HG02623 (cell line): Measurements from ENCODE around the gene RNASE3.
"Not testable (repeated sequence)": the region's sequence is repeated elsewhere in the genome, so short reads cannot be mapped to it uniquely, and the experiment has no call there.

Experiments
- ATAC-seq: cut with Tn5 transposase; IDR thresholded peaks from one replicate; pipeline ENCODE4 v1.9.1; 2021; ENCODE audit warnings: moderate library complexity; ENCODE audit not compliant: unreplicated experiment

Gene RNASE3

DNA sequence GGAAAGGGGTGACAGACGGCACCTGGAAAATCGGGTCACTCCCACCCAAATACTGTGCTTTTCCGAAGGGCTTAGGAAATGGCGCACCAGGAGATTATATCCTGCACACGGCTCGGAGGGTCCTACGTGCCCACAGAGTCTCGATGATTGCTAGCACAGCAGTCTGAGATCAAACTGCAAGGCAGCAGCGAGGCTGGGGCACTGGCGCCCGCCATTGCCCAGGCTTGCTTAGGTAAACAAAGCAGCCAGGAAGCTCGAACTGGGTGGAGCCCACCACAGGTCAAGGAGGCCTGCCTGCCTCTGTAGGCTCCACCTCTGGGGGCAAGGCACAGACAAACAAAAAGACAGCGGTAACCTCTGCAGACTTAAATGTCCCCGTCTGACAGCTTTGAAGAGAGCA is 19.6 kb downstream of the RNASE3 start:
- not testable (repeated sequence) for ATAC-seq

DNA sequence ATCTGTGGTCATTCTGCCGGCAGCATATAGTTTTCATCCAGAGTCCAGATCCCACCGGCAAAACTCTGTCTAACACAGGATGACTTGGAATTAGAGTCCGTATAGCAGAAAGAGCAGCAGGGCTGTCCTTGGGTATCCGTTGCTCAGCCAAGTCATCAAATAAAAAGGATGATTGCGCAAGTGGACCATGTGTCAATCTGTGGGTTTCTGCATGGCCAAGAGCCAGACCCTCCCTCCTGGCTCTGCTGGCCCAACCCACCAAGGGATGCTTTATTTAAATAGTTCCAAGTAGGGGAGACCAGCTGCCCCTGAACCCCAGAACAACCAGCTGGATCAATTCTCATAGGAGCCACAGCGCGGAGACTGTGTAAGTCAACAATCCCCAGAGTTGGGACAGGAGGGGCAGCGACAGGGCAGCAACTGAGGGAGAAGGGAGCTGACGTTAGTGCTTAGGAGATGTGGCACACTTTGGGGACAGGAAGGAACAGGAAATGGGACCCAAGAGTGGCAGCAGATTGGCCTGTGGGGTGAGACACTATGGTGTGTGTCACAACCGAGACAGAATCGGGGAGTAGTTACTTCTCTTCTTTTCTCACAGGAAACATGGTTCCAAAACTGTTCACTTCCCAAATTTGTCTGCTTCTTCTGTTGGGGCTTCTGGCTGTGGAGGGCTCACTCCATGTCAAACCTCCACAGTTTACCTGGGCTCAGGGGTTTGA is 28.0 kb downstream of the RNASE3 start:
- not testable (repeated sequence) for ATAC-seq

DNA sequence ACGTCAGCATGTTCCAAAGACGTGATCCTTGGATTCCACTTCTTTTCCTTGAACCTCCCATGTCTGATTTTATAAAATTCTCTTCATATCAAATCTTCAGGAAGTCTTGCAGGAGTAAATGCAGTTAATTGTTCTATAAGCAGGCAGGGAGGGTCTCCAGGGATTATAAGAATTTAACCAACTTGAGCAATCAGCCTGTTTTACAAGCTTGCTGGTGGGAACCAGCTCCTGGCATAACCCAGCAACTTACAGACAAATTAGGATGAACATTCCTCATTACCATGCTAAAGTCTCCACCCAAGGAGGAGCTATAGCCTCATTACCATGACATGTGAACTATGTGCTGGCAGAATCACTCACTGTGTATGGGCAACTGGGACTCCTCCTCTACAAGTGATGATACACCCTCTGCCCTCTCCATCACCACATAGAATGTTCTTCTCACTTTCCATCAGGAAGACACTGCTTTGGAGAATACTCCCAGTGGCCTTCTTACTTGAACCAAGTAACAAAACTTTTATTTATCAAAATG is 32.6 kb downstream of the RNASE3 start:
- ATAC-seq: not testable (repeated sequence)

DNA sequence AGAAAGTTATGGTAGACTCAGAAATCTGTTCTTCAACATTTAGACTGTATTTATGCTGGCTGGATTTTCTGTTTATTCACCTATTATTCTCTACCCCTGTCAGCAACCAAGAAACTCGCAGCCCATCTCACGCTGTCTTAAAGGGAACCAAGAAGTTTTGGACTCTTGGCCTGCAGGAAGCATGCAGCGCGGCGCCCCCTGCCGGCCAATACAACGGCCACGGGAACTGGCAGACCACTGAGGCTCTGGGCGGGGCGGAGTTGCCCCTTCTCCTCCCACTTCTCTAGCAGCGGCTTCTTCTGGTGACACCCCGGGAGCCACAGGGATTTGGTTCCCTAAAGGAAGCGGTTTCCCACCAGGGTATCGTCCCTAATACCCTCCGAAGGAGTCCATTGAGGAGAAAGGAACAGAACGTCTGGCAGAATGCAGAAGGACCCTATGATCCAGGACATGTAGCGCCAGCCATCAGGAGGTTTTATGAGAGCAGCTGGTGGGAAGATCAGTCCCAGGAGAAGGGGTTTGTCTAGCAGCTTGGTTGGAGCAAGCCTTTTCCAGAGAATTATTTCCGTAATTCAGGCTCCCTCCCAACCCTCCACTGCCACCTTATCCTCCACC is 43.1 kb downstream of the RNASE3 start:
- ATAC-seq: no peak

DNA sequence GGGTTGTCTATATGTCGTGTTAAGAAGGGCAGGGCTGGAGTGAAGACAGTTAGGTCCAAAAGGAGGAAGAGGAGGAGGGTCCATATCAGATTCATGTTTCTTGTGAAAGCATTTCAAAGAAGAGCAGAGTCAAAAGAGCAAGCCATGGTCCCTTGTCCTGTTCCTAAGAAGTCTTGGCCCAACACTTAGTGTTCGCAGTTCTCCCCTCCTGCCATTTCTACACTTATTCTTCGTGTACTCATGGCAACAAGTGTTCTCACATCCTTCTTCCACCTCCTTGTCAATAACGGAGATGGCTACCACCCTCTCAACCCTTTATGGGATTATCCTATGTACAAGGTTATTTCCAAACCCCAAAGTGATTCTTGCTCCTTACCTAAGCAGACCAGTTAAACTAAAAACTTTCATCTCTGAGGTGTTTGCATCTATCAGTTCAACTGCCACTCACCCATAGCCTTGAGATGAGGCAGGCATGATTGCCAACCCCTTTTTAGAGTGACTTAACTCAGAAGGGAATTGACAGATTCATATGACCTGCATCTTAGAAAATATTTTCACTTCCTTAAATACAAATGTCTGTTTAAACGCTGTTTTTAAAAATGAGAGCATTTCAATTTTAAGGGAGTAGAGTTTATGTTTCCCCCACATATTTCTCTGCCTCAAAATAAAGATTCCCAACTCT is 44.3 kb downstream of the RNASE3 start:
- no peak for ATAC-seq
